ENCODE results near the gene MYBPC3.

The MYBPC3 gene

GRCh38 chr11:47305734-47306483, 46.6 kb downstream of the MYBPC3 start:
- no peak for TF ChIP-seq CTCF (conservative IDR thresholded peaks at IDR 0.05; ENCODE audit: control insufficient read depth, insufficient read depth, low read depth, low read length)
- no peak for DNase-seq (ENCODE audit: low read depth)
- H3K4me3 ChIP-seq (ENCODE audit: control insufficient read depth, low read depth, low read length): no peak overlapping the region

GRCh38 chr11:47302853-47303252, 49.6 kb downstream of the MYBPC3 start:
- no peak for TF ChIP-seq CTCF (conservative IDR thresholded peaks at IDR 0.05; ENCODE audit: control insufficient read depth, insufficient read depth, low read depth, low read length)
- DNase-seq (ENCODE audit: low read depth): no peak
- H3K4me3 ChIP-seq (ENCODE audit: control insufficient read depth, low read depth, low read length): no peak overlapping the region

GRCh38 chr11:47299078-47299477, 53.4 kb downstream of the MYBPC3 start:
- no peak for DNase-seq (ENCODE audit: low read depth)
- TF ChIP-seq CTCF (conservative IDR thresholded peaks at IDR 0.05; ENCODE audit: control insufficient read depth, insufficient read depth, low read depth, low read length): no peak
- H3K4me3 ChIP-seq (ENCODE audit: control insufficient read depth, low read depth, low read length): no peak overlapping the region

GRCh38 chr11:47296045-47296444, 56.5 kb downstream of the MYBPC3 start:
- no peak for DNase-seq (ENCODE audit: low read depth)
- H3K4me3 ChIP-seq (ENCODE audit: control insufficient read depth, low read depth, low read length): no peak overlapping the region
- TF ChIP-seq CTCF (conservative IDR thresholded peaks at IDR 0.05; ENCODE audit: control insufficient read depth, insufficient read depth, low read depth, low read length): no peak

- no peak for TF ChIP-seq CTCF (conservative IDR thresholded peaks at IDR 0.05; ENCODE audit: control insufficient read depth, insufficient read depth, low read depth, low read length)
- H3K4me3 ChIP-seq (ENCODE audit: control insufficient read depth, low read depth, low read length): no peak overlapping the region
- no peak for DNase-seq (ENCODE audit: low read depth)
Observed at GRCh38 chr11:47295385-47295784, 57.1 kb downstream of the MYBPC3 start.

- H3K4me3 ChIP-seq (ENCODE audit: control insufficient read depth, low read depth, low read length): no peak overlapping the region
- TF ChIP-seq CTCF (conservative IDR thresholded peaks at IDR 0.05; ENCODE audit: control insufficient read depth, insufficient read depth, low read depth, low read length): no peak
- no peak for DNase-seq (ENCODE audit: low read depth)
Observed at GRCh38 chr11:47289856-47290255, 62.6 kb downstream of the MYBPC3 start.
